ENCODE results near the gene RNPEPL1. TPM values are rescaled to one million over a fixed set of nuclear protein-coding genes. Genes with fewer than 3 reads are reported as not detected.

Gene RNPEPL1
- total RNA-seq, 1 experiment from 2014 or later: 88.2 TPM

DNA sequence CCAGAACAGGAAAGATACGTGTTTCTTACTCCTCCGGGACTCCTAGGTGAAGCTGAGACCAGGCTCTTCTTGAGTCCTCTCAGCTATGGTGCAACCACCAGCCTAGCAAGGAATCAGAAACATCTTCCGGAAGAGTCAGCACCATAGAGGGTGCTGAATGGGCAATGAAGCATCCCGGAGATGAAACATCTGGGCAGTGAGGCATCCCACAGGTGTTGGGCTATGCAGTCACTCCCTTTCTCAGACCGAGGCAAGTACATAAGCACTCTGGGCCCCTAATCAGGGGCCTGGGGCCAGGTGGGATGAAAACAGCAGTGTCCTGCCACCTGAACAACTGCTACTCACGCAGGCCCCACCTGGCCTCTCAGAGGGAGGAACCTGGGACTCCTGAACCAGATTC is 16.8 kb downstream of the RNPEPL1 start:
- H3K4me1 ChIP-seq (ENCODE audit: control insufficient read depth, insufficient read depth, low read length): peaks cover 38% of the 10 kb centered on the region
- peak overlapping the region; percentile 91 for H3K27ac ChIP-seq (ENCODE audit: low read length)
- no peaks in the 10 kb centered on the region; the same call in 1 of the 2 replicates for H3K9me3 ChIP-seq (ENCODE audit: control insufficient read depth, insufficient read depth, low read depth, low read length)
- DNase-seq (ENCODE audit: low read depth, low spot score) (no peak), ATAC-seq (no peak)
- no TSS peak for BruUV-seq (replicated peaks)
- ChIA-PET CTCF (interaction anchor here (0.8 kb wide), 1 partner anchor 19 kb away, joined by 4 read pairs; no protein-coding TSS in a partner anchor), POLR2A (no interaction called here)
- no peaks in the 10 kb centered on the region for H3K27me3 ChIP-seq (ENCODE audit: control insufficient read depth, insufficient read depth, low read length)
- in situ Hi-C loops (cut with HindIII; ENCODE audit: low pct_unique_long_range_greater_than_20kb, low sequenced_read_pairs) (no loop called here), intact Hi-C loops (cut with micrococcal nuclease; ENCODE audit: unreplicated experiment) (no loop called here)
- peaks cover 5% of the 10 kb centered on the region; the same call in 1 of the 2 replicates for H3K36me3 ChIP-seq (ENCODE audit: control insufficient read depth, insufficient read depth, low read length)
- TF ChIP-seq, protein P1, sequence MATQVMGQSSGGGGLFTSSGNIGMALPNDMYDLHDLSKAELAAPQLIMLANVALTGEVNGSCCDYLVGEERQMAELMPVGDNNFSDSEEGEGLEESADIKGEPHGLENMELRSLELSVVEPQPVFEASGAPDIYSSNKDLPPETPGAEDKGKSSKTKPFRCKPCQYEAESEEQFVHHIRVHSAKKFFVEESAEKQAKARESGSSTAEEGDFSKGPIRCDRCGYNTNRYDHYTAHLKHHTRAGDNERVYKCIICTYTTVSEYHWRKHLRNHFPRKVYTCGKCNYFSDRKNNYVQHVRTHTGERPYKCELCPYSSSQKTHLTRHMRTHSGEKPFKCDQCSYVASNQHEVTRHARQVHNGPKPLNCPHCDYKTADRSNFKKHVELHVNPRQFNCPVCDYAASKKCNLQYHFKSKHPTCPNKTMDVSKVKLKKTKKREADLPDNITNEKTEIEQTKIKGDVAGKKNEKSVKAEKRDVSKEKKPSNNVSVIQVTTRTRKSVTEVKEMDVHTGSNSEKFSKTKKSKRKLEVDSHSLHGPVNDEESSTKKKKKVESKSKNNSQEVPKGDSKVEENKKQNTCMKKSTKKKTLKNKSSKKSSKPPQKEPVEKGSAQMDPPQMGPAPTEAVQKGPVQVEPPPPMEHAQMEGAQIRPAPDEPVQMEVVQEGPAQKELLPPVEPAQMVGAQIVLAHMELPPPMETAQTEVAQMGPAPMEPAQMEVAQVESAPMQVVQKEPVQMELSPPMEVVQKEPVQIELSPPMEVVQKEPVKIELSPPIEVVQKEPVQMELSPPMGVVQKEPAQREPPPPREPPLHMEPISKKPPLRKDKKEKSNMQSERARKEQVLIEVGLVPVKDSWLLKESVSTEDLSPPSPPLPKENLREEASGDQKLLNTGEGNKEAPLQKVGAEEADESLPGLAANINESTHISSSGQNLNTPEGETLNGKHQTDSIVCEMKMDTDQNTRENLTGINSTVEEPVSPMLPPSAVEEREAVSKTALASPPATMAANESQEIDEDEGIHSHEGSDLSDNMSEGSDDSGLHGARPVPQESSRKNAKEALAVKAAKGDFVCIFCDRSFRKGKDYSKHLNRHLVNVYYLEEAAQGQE (IDR thresholded peaks at IDR 0.05; ENCODE audit: insufficient read depth in 1 of 2, low read depth in 2 of 2, low read length in 1 of 2): no peak
- TF ChIP-seq TCF7L2 (IDR thresholded peaks at IDR 0.05; ENCODE audit: low read depth, low read length) (no peak), SIN3A (IDR thresholded peaks at IDR 0.05; ENCODE audit: borderline replicate concordance, insufficient read depth, low read depth, low read length) (no peak), POLR2AphosphoS5 (IDR thresholded peaks at IDR 0.05; ENCODE audit: low read depth, low read length) (no peak)
- TF ChIP-seq, protein P2, sequence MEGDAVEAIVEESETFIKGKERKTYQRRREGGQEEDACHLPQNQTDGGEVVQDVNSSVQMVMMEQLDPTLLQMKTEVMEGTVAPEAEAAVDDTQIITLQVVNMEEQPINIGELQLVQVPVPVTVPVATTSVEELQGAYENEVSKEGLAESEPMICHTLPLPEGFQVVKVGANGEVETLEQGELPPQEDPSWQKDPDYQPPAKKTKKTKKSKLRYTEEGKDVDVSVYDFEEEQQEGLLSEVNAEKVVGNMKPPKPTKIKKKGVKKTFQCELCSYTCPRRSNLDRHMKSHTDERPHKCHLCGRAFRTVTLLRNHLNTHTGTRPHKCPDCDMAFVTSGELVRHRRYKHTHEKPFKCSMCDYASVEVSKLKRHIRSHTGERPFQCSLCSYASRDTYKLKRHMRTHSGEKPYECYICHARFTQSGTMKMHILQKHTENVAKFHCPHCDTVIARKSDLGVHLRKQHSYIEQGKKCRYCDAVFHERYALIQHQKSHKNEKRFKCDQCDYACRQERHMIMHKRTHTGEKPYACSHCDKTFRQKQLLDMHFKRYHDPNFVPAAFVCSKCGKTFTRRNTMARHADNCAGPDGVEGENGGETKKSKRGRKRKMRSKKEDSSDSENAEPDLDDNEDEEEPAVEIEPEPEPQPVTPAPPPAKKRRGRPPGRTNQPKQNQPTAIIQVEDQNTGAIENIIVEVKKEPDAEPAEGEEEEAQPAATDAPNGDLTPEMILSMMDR (IDR thresholded peaks at IDR 0.05): no peak
- H3K4me3 ChIP-seq (ENCODE audit: low read depth in 2 of 2, low read length in 2 of 2): peak overlapping the region; percentile 98 to 100

DNA sequence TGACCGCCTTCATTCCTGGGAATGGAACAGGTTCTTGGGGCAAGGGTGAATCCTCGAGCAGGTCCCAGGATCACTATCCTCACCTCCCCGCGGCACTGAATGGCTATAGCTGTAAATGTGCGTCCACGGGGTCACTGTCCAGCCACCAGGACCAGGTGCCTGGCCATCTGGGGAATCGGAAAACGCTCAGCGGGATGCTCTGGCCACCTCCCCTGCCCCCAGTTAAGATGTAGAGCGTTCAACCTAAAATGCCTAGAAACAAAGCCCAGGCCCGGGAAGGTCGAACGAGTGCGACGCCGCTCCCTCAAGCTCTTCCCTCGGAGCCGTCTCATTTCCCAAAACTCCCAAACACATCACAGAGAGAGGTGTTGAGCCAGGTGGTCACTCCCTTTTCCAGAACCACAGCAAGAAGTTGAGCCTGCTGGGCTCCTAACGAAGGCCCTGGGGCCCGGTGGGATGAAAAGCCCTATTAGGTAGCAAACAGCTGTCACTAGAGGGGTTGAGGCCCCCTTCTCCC is 17.5 kb downstream of the RNPEPL1 start:
- intact Hi-C loops (cut with micrococcal nuclease; ENCODE audit: unreplicated experiment) (no loop called here), in situ Hi-C loops (cut with HindIII; ENCODE audit: low pct_unique_long_range_greater_than_20kb, low sequenced_read_pairs) (no loop called here)
- CTCF ChIA-PET: interaction anchor here (0.6 to 0.8 kb wide), 2 partner anchors 20 to 255 kb away, joined by 3 to 4 read pairs; no protein-coding TSS in a partner anchor
- Histone ChIP-seq H3K36me3 (ENCODE audit: control insufficient read depth, insufficient read depth, low read length) (peaks cover 5% of the 10 kb centered on the region; the same call in 1 of the 2 replicates), H3K9me3 (ENCODE audit: control insufficient read depth, insufficient read depth, low read depth, low read length) (no peaks in the 10 kb centered on the region; the same call in 1 of the 2 replicates), H3K27ac (ENCODE audit: low read length) (peak overlapping the region; percentile 91), H3K27me3 (ENCODE audit: control insufficient read depth, insufficient read depth, low read length) (no peaks in the 10 kb centered on the region), H3K4me1 (ENCODE audit: control insufficient read depth, insufficient read depth, low read length) (peaks cover 32% of the 10 kb centered on the region), H3K4me3 (ENCODE audit: low read depth in 2 of 2, low read length in 2 of 2) (peak overlapping the region; percentile 98 to 100)
- POLR2A ChIA-PET: interaction anchor here (0.7 kb wide), 1 partner anchor 20 kb away, joined by 3 read pairs; no protein-coding TSS in a partner anchor
- TSS peak; percentile 73 for BruUV-seq (replicated peaks)
- ATAC-seq (no peak), DNase-seq (ENCODE audit: low read depth, low spot score) (no peak)
- TF ChIP-seq, protein P1 (IDR thresholded peaks at IDR 0.05; ENCODE audit: insufficient read depth in 1 of 2, low read depth in 2 of 2, low read length in 1 of 2): no peak
- TF ChIP-seq, protein P2 (IDR thresholded peaks at IDR 0.05): no peak
- TF ChIP-seq POLR2AphosphoS5 (IDR thresholded peaks at IDR 0.05; ENCODE audit: low read depth, low read length) (no peak), SIN3A (IDR thresholded peaks at IDR 0.05; ENCODE audit: borderline replicate concordance, insufficient read depth, low read depth, low read length) (no peak)
